GM18870 (cell line): ENCODE measurements around the gene ZNF678.

ENCODE experiments used
- ATAC-seq: cut with Tn5 transposase; IDR thresholded peaks from one replicate; pipeline ENCODE4 v1.9.1; 2021; ENCODE audit warnings: moderate library complexity; ENCODE audit not compliant: unreplicated experiment

ZNF678 gene

GRCh38 chr1:227563324-227564201 lies at the start of gene ZNF678:
ZNF678 (plus strand) TSS chr1:227563556; CDS start chr1:227650992, 87,436 bp downstream.
- peak; percentile 96 for ATAC-seq

- ATAC-seq, result no peak
Observed at GRCh38 chr1:227518876-227519275, 44.5 kb upstream of the ZNF678 start.

- no peak for ATAC-seq
Observed at GRCh38 chr1:227521782-227522181, 41.6 kb upstream of the ZNF678 start.

- ATAC-seq, result no peak
Observed at GRCh38 chr1:227526524-227526923, 36.8 kb upstream of the ZNF678 start.

GRCh38 chr1:227532019-227532619 lies 31.2 kb upstream of the ZNF678 start:
- ATAC-seq, result no peak

GRCh38 chr1:227540170-227541098 lies 22.9 kb upstream of the ZNF678 start:
- no peak for ATAC-seq

GRCh38 chr1:227541129-227541528 lies 22.2 kb upstream of the ZNF678 start:
- ATAC-seq, result no peak

GRCh38 chr1:227541796-227542152 lies 21.6 kb upstream of the ZNF678 start:
- peak; percentile 10 for ATAC-seq

GRCh38 chr1:227542153-227543120 lies 20.9 kb upstream of the ZNF678 start:
- peak; percentile 73 for ATAC-seq

GRCh38 chr1:227543283-227544066 lies 19.9 kb upstream of the ZNF678 start:
- ATAC-seq, result no peak

GRCh38 chr1:227544067-227545050 lies 19.0 kb upstream of the ZNF678 start:
- no peak for ATAC-seq

- ATAC-seq, result no peak
Observed at GRCh38 chr1:227545361-227545760, 18.0 kb upstream of the ZNF678 start.

GRCh38 chr1:227546059-227546458 lies 17.3 kb upstream of the ZNF678 start:
- no peak for ATAC-seq

- no peak for ATAC-seq
Observed at GRCh38 chr1:227546598-227547309, 16.6 kb upstream of the ZNF678 start.

- ATAC-seq, result no peak
Observed at GRCh38 chr1:227547310-227548118, 15.8 kb upstream of the ZNF678 start.

GRCh38 chr1:227548119-227548397 lies 15.3 kb upstream of the ZNF678 start:
- ATAC-seq, result no peak

GRCh38 chr1:227548448-227548847 lies 14.9 kb upstream of the ZNF678 start:
- no peak for ATAC-seq
